Effector memory CD4-positive, alpha-beta T cell (primary cell): ENCODE results near the gene MTMR6.

Experiments
- DNase-seq, 3 donors: peaks; one replicate each; pipeline ENCODE4 v3.0.0-alpha.2; 2020
- H3K27ac ChIP-seq: 2 replicates; pipeline ENCODE4 v1.7.0; 2013; ENCODE audit warnings: mild to moderate bottlenecking, low read length, moderate library complexity; ENCODE audit not compliant: insufficient read depth, poor library complexity, severe bottlenecking
- H3K27me3 ChIP-seq: replicated peaks from 2 replicates; pipeline ENCODE4 v1.7.0; 2013; ENCODE audit warnings: mild to moderate bottlenecking, low read length; ENCODE audit not compliant: insufficient read depth, control insufficient read depth, poor library complexity, severe bottlenecking
- H3K36me3 ChIP-seq: 2 replicates; pipeline ENCODE4 v1.7.0; 2013; ENCODE audit warnings: mild to moderate bottlenecking, low read length, moderate library complexity; ENCODE audit not compliant: control insufficient read depth, insufficient read depth
- H3K4me1 ChIP-seq: 2 replicates; pipeline ENCODE4 v1.7.0; 2013; ENCODE audit warnings: low read length, mild to moderate bottlenecking; ENCODE audit not compliant: control insufficient read depth, insufficient read depth, poor library complexity, severe bottlenecking
- H3K4me3 ChIP-seq: 2 replicates; pipeline ENCODE4 v1.7.0; 2013; ENCODE audit warnings: low read length, low read depth, mild to moderate bottlenecking; ENCODE audit not compliant: insufficient read depth, poor library complexity, severe bottlenecking
- H3K9me3 ChIP-seq: 2 replicates; pipeline ENCODE4 v1.7.0; 2013; ENCODE audit warnings: mild to moderate bottlenecking, low read length, moderate library complexity; ENCODE audit not compliant: control insufficient read depth

The MTMR6 gene

GRCh38 chr13:25227690-25228089 lies 59.6 kb downstream of the MTMR6 start:
- no peak for DNase-seq
- H3K4me1 ChIP-seq, result no peaks in the 10 kb centered on the region
- H3K27ac ChIP-seq, result no peak overlapping the region
- H3K36me3 ChIP-seq, result no peaks in the 10 kb centered on the region
- H3K4me3 ChIP-seq, result no peak overlapping the region
- H3K27me3 ChIP-seq, result no peaks in the 10 kb centered on the region
- no peaks in the 10 kb centered on the region for H3K9me3 ChIP-seq

GRCh38 chr13:25225970-25226369 lies 61.3 kb downstream of the MTMR6 start:
- Histone ChIP-seq H3K27ac (no peak overlapping the region), H3K9me3 (no peaks in the 10 kb centered on the region), H3K27me3 (no peaks in the 10 kb centered on the region), H3K36me3 (no peaks in the 10 kb centered on the region), H3K4me3 (no peak overlapping the region), H3K4me1 (no peaks in the 10 kb centered on the region)
- DNase-seq, result no peak

GRCh38 chr13:25224151-25224550 lies 63.1 kb downstream of the MTMR6 start:
- H3K4me3 ChIP-seq, result no peak overlapping the region
- no peaks in the 10 kb centered on the region for H3K27me3 ChIP-seq
- DNase-seq, result no peak
- no peaks in the 10 kb centered on the region for H3K36me3 ChIP-seq
- H3K27ac ChIP-seq, result no peak overlapping the region
- H3K9me3 ChIP-seq, result no peaks in the 10 kb centered on the region
- H3K4me1 ChIP-seq, result no peaks in the 10 kb centered on the region

DNA sequence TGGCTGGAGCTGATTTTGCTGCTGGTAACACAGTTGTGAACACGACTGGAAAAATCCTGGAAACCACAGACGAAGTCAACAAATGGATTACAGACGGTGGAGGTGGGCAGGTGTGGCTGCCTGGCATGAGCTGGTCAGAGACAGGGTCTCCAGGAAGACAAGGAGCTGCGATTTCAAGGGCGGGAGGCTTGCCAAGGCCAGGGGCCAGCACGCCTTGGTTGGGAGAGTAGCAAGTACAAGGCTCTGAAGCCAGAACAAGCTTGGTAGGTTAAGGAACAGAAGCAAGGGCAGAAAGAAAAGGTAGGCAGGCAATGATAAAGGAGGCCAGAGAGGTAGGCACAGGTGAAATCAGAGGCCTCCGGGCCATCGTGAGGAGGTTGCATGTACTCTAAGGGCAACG lies 64.5 kb downstream of the MTMR6 start:
- no peaks in the 10 kb centered on the region for H3K36me3 ChIP-seq
- no peaks in the 10 kb centered on the region for H3K27me3 ChIP-seq
- no peak overlapping the region for H3K27ac ChIP-seq
- H3K9me3 ChIP-seq, result no peaks in the 10 kb centered on the region
- DNase-seq, result no peak
- H3K4me3 ChIP-seq, result no peak overlapping the region
- no peaks in the 10 kb centered on the region for H3K4me1 ChIP-seq

DNA sequence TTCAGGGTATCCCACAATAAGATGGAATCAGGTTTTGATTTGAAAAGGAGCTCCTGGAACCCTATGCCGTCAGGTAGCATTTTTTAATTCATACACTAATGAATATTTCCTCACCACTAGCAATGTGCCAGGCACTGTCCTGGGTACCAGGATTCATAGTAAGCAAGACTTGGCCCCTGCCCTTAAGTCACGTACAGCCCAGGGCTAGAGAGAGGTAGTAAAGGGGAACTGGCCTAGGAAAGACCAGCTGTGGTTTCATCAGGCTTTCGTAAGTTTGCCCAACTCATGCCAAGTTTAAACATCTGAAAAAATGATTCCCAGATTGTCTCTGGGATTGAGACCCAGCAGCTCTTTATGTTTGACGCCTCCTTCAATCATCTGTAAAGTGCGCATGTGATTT lies 69.3 kb downstream of the MTMR6 start:
- Histone ChIP-seq H3K27me3 (no peaks in the 10 kb centered on the region), H3K9me3 (no peaks in the 10 kb centered on the region), H3K4me1 (no peaks in the 10 kb centered on the region), H3K27ac (no peak overlapping the region), H3K36me3 (no peaks in the 10 kb centered on the region), H3K4me3 (no peak overlapping the region)
- no peak for DNase-seq

GRCh38 chr13:25217023-25217885 lies 70.0 kb downstream of the MTMR6 start:
- H3K9me3 ChIP-seq, result no peaks in the 10 kb centered on the region
- no peak overlapping the region for H3K4me3 ChIP-seq
- H3K27ac ChIP-seq, result no peak overlapping the region
- DNase-seq, result no peak
- no peaks in the 10 kb centered on the region for H3K4me1 ChIP-seq
- H3K36me3 ChIP-seq, result no peaks in the 10 kb centered on the region
- no peaks in the 10 kb centered on the region for H3K27me3 ChIP-seq

DNA sequence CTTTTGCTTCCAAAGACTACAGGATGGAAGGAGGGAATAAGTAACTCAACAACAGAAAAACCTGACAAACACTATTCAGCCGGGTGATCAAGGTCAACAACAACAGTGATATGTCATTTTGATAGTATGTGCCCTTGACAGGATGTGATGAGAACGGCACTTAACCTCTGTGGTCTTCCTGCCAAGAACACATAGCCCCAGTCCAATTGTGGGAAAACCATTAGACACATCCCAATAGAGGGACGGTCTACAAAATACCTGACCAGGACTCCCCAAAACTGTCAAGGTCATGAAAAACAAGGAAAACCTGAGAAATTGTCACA lies 72.1 kb downstream of the MTMR6 start:
- H3K27ac ChIP-seq, result no peak overlapping the region
- H3K4me3 ChIP-seq, result no peak overlapping the region
- no peaks in the 10 kb centered on the region for H3K36me3 ChIP-seq
- no peak for DNase-seq
- no peaks in the 10 kb centered on the region for H3K4me1 ChIP-seq
- H3K27me3 ChIP-seq, result no peaks in the 10 kb centered on the region
- no peaks in the 10 kb centered on the region for H3K9me3 ChIP-seq

- H3K27me3 ChIP-seq, result no peaks in the 10 kb centered on the region
- no peak overlapping the region for H3K4me3 ChIP-seq
- no peak overlapping the region for H3K27ac ChIP-seq
- no peak for DNase-seq
- H3K9me3 ChIP-seq, result no peaks in the 10 kb centered on the region
- no peaks in the 10 kb centered on the region for H3K4me1 ChIP-seq
- no peaks in the 10 kb centered on the region for H3K36me3 ChIP-seq
These were observed 72.6 kb downstream of the MTMR6 start for GRCh38 chr13:25214491-25215252.

DNA sequence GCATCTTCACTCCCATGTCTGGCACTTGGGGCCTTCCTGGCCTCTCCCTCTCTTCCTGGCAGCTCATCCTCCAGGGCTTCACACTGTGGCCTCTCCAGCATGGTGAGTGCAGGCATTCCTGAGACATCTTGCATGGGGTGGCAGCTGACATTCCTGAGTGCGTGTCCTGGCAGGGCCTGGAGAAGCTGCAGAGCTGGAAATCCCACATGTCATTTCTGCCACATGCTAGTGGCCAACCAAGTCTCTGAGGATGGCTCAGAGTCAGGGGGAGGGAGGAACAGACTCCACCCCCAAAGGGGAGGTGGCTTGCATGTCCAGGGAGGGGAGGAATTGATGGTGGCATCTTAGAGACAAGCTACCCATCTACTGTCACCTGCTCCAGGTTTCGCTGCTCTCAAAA lies 73.6 kb downstream of the MTMR6 start:
- Histone ChIP-seq H3K27ac (no peak overlapping the region), H3K4me3 (no peak overlapping the region), H3K9me3 (no peaks in the 10 kb centered on the region), H3K4me1 (no peaks in the 10 kb centered on the region), H3K36me3 (no peaks in the 10 kb centered on the region), H3K27me3 (no peaks in the 10 kb centered on the region)
- no peak for DNase-seq

GRCh38 chr13:25210842-25211569 lies 76.3 kb downstream of the MTMR6 start:
- H3K36me3 ChIP-seq, result no peaks in the 10 kb centered on the region
- no peaks in the 10 kb centered on the region for H3K9me3 ChIP-seq
- H3K4me1 ChIP-seq, result no peaks in the 10 kb centered on the region
- H3K27ac ChIP-seq, result no peak overlapping the region
- DNase-seq, result no peak
- no peak overlapping the region for H3K4me3 ChIP-seq
- no peaks in the 10 kb centered on the region for H3K27me3 ChIP-seq
